ENCODE data around the gene EPB41. TPM values are rescaled to one million over a fixed set of nuclear protein-coding genes. Genes with fewer than 3 reads are reported as not detected.
"Not testable (repeated sequence)": the region's sequence is repeated elsewhere in the genome, so short reads cannot be mapped to it uniquely, and the experiment has no call there.

The EPB41 gene
- total and polyA plus RNA-seq, 2 donors, result 18.6 to 98.0 TPM

DNA sequence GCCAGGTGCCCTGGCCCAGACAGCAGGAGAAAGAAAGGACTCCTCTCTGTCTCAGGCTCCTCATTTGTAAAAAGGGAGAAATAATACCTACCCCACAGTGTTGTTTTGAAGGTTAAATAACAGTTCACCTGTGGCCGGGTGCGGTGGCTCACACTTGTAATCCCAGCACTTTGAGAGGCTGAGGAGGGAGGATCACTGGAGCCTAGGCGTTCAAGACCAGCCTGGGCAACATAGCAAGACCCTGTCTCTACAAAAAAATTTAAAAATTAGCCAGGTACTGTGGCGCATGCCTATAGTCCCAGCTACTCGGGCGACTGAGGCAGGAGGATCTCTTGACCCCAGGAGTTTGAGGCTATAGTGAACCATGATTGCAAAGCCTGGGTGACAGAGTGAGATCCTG is 211.8 kb downstream of the EPB41 start:
- no peak overlapping the region for H3K4me3 ChIP-seq (ENCODE audit: low read length in 2 of 2)
- peaks cover 8 to 15% of the 10 kb centered on the region in 2 donors for H3K4me1 ChIP-seq (ENCODE audit: control insufficient read depth in 2 of 2, insufficient read depth in 2 of 2, low read length in 2 of 2)
- peaks cover 1 to 9% of the 10 kb centered on the region in 2 donors for H3K9me3 ChIP-seq (ENCODE audit: control insufficient read depth in 2 of 2, insufficient read depth in 1 of 2, low read length in 1 of 2)
- WGBS, result 98% methylated on average over 6 of the region's 6 CpGs
- no peak overlapping the region for H3K27ac ChIP-seq (ENCODE audit: low read depth in 1 of 2, low read length in 1 of 2)
- peaks cover 47 to 75% of the 10 kb centered on the region in 2 donors for H3K27me3 ChIP-seq (ENCODE audit: control insufficient read depth in 2 of 2, insufficient read depth in 1 of 2, low read length in 1 of 2)
- no peaks in the 10 kb centered on the region for H3K36me3 ChIP-seq (ENCODE audit: control insufficient read depth in 2 of 2, insufficient read depth in 2 of 2, low read length in 1 of 2)
- no peak for DNase-seq (ENCODE audit: low read depth in 6 of 9, low spot score in 9 of 9)

DNA sequence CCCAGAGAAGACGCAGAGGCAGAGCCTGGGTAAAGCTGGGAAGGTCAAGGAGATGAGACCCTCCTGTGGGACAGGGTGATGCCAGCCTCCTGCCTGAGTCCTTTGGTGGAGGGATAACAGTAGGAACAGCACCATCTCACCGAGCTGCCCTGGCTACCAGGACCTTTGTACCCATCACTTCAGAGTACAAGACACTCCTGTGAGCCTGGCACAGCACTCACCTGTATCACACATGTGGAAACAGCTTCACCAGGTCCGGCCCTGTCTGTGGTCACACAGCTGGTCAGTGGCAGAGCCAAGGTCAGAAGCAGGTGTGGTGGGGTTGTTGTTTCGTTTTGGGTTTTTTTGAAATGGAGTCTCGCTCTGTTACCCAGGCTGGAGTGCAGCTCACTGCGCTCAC is 214.4 kb downstream of the EPB41 start:
- DNase-seq (ENCODE audit: low read depth in 6 of 9, low spot score in 9 of 9), result no peak
- H3K4me3 ChIP-seq (ENCODE audit: low read length in 2 of 2), result no peak overlapping the region
- peaks cover 5 to 6% of the 10 kb centered on the region in 2 donors for H3K4me1 ChIP-seq (ENCODE audit: control insufficient read depth in 2 of 2, insufficient read depth in 2 of 2, low read length in 2 of 2)
- 95% methylated on average over 6 of the region's 6 CpGs for WGBS
- peaks cover 1 to 4% of the 10 kb centered on the region in 2 donors for H3K9me3 ChIP-seq (ENCODE audit: control insufficient read depth in 2 of 2, insufficient read depth in 1 of 2, low read length in 1 of 2)
- no peak overlapping the region for H3K27ac ChIP-seq (ENCODE audit: low read depth in 1 of 2, low read length in 1 of 2)
- H3K36me3 ChIP-seq (ENCODE audit: control insufficient read depth in 2 of 2, insufficient read depth in 2 of 2, low read length in 1 of 2), result no peaks in the 10 kb centered on the region
- peaks cover 22 to 55% of the 10 kb centered on the region in 2 donors for H3K27me3 ChIP-seq (ENCODE audit: control insufficient read depth in 2 of 2, insufficient read depth in 1 of 2, low read length in 1 of 2)

DNA sequence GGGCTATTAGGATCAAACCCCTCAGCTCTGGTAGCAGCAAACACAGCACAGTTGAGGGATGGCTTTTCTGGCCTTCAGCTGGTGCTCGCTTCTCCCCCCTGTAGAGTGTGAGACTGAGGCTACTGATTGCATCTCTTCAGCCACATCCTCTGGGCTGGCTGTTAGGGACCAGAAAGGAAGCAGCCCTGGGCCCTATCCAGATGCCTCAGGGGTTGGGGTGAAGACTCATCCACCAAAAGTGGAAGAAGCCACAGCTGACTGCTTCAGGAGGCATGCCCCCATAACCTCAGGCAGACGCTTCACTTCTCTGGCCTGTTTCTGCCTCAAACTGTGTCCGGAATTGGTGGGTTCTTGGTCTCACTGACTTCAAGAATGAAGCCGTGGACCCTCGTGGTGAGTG is 215.5 kb downstream of the EPB41 start:
- H3K4me3 ChIP-seq (ENCODE audit: low read length in 2 of 2), result no peak overlapping the region
- no peaks in the 10 kb centered on the region for H3K4me1 ChIP-seq (ENCODE audit: control insufficient read depth in 2 of 2, insufficient read depth in 2 of 2, low read length in 2 of 2)
- no peak overlapping the region for H3K27ac ChIP-seq (ENCODE audit: low read depth in 1 of 2, low read length in 1 of 2)
- 87% methylated on average over 5 of the region's 5 CpGs for WGBS
- peaks cover 11 to 55% of the 10 kb centered on the region in 2 donors for H3K27me3 ChIP-seq (ENCODE audit: control insufficient read depth in 2 of 2, insufficient read depth in 1 of 2, low read length in 1 of 2)
- peaks cover 0 to 4% of the 10 kb centered on the region in 2 donors for H3K9me3 ChIP-seq (ENCODE audit: control insufficient read depth in 2 of 2, insufficient read depth in 1 of 2, low read length in 1 of 2)
- no peaks in the 10 kb centered on the region for H3K36me3 ChIP-seq (ENCODE audit: control insufficient read depth in 2 of 2, insufficient read depth in 2 of 2, low read length in 1 of 2)
- DNase-seq (ENCODE audit: low read depth in 6 of 9, low spot score in 9 of 9), result no peak

DNA sequence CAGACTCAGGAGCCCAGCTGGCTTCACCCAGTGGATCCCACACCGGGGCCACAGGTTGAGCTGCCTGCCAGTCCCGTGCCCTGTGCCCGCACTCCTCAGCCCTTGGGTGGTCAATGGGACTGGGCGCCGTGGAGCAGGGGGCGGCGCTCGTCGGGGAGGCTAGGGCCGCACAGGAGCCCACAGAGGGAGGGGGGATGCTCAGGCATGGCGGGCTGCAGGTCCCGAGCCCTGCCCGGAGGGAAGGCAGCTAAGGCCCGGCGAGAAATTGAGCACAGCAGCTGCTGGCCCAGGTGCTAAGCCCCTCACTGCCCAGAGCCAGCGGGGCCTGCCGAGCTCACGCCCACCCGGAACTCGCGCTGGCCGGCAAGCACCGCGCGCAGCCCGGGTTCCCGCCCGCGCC is 216.7 kb downstream of the EPB41 start:
- H3K9me3 ChIP-seq (ENCODE audit: control insufficient read depth in 2 of 2, insufficient read depth in 1 of 2, low read length in 1 of 2); H3K4me3 ChIP-seq (ENCODE audit: low read length in 2 of 2); DNase-seq (ENCODE audit: low read depth in 6 of 9, low spot score in 9 of 9); H3K4me1 ChIP-seq (ENCODE audit: control insufficient read depth in 2 of 2, insufficient read depth in 2 of 2, low read length in 2 of 2); H3K27ac ChIP-seq (ENCODE audit: low read depth in 1 of 2, low read length in 1 of 2); H3K36me3 ChIP-seq (ENCODE audit: control insufficient read depth in 2 of 2, insufficient read depth in 2 of 2, low read length in 1 of 2): not testable (repeated sequence)
- 98% methylated on average over 29 of the region's 29 CpGs for WGBS
- peaks cover 2 to 50% of the 10 kb centered on the region in 2 donors for H3K27me3 ChIP-seq (ENCODE audit: control insufficient read depth in 2 of 2, insufficient read depth in 1 of 2, low read length in 1 of 2)

DNA sequence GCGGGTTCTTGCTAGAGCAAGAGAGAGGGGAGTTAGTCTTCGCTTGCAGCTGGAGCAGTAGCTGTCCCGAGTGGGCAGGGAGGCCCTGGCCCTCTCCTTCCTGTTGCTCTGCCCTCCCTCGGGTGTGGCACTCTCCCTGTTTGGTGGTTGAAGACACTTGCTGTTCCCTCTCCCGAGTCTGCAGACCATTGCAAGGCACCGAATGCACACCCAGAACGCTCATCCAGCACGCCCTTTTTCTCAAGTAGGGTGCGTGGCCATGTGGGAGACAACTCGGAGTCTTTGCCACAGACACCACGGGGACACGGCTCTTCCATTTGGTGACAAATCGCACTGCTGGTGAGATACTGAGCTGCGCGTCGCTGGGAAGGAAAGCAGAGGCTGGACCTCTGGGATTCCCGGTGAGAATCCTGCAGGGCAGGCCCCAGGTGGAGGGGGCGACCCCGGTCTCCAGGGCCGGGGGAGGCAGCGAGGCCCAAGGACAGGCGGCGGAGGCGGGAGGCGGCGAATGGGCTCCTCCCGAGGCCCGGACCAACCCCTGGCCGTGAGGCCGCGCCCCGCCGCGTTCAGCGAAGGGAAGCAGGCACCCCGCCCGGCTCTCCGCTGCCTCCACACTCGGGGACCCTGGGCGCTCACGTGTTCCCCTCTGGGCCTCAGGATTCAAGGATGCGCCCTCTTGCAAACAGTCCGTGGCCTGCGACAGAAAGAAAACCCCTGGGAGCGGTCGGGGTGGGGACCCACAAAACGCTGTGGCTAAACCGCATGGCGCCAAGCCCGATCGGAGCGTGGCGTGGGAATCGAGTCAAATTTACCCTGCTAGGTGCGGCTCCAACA is 219.7 kb downstream of the EPB41 start:
- no peak overlapping the region for H3K4me3 ChIP-seq (ENCODE audit: low read length in 2 of 2)
- no peak for DNase-seq (ENCODE audit: low read depth in 6 of 9, low spot score in 9 of 9)
- 70% methylated on average over 55 of the region's 55 CpGs for WGBS
- H3K4me1 ChIP-seq (ENCODE audit: control insufficient read depth in 2 of 2, insufficient read depth in 2 of 2, low read length in 2 of 2), result no peaks in the 10 kb centered on the region
- no peak overlapping the region for H3K27ac ChIP-seq (ENCODE audit: low read depth in 1 of 2, low read length in 1 of 2)
- H3K9me3 ChIP-seq (ENCODE audit: control insufficient read depth in 2 of 2, insufficient read depth in 1 of 2, low read length in 1 of 2), result no peaks in the 10 kb centered on the region
- H3K27me3 ChIP-seq (ENCODE audit: control insufficient read depth in 2 of 2, insufficient read depth in 1 of 2, low read length in 1 of 2), result peaks cover 0 to 30% of the 10 kb centered on the region in 2 donors
- no peaks in the 10 kb centered on the region for H3K36me3 ChIP-seq (ENCODE audit: control insufficient read depth in 2 of 2, insufficient read depth in 2 of 2, low read length in 1 of 2)

DNA sequence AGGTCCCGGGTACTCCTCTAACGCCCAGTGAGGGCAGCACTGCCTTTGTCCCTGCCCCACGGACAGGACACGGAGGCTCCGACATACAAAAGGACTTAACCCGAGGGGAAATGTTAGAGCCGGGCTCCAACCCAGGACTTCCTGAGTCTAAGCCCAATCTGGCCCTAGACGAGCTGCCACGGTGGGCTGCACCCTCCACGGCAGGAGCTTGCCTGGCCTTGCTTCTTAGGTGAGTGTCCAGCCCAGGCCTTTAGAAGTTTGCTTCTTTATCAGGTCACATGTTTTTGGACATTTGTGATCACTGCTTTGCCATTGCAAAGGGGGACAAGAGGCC is 220.3 kb downstream of the EPB41 start:
- Histone ChIP-seq H3K9me3 (ENCODE audit: control insufficient read depth in 2 of 2, insufficient read depth in 1 of 2, low read length in 1 of 2) (no peaks in the 10 kb centered on the region), H3K27ac (ENCODE audit: low read depth in 1 of 2, low read length in 1 of 2) (no peak overlapping the region), H3K27me3 (ENCODE audit: control insufficient read depth in 2 of 2, insufficient read depth in 1 of 2, low read length in 1 of 2) (peaks cover 0 to 30% of the 10 kb centered on the region in 2 donors), H3K4me1 (ENCODE audit: control insufficient read depth in 2 of 2, insufficient read depth in 2 of 2, low read length in 2 of 2) (no peaks in the 10 kb centered on the region), H3K36me3 (ENCODE audit: control insufficient read depth in 2 of 2, insufficient read depth in 2 of 2, low read length in 1 of 2) (no peaks in the 10 kb centered on the region), H3K4me3 (ENCODE audit: low read length in 2 of 2) (no peak overlapping the region)
- 72% methylated on average over 10 of the region's 10 CpGs for WGBS
- DNase-seq (ENCODE audit: low read depth in 6 of 9, low spot score in 9 of 9), result no peak

DNA sequence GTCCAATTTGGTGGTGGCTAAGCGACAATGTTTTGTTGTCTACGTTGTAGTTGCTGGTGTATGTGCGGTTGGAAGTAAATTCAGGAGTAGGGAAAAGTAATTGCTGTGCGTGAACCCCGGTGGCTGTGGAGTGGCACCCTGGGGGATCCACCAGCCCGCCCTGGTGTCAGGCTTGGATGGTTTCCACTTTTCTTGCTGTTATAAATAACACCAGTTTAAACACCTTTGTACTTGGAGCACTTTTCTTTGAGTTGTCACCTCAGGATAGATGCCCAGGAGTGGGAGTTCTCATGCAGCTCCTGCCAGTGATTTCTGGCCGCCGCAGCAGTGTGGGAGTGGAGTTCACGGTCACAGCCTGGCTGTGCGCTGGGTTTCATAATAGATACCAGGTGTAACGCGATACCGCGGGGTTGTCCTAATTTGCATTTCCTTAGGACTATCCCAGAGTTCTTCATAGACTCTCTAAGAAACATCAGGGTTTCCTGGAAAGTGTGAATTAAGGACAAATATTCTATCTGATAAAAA is 222.1 kb downstream of the EPB41 start:
- no peaks in the 10 kb centered on the region for H3K4me1 ChIP-seq (ENCODE audit: control insufficient read depth in 2 of 2, insufficient read depth in 2 of 2, low read length in 2 of 2)
- WGBS, result 89% methylated on average over 14 of the region's 14 CpGs
- H3K36me3 ChIP-seq (ENCODE audit: control insufficient read depth in 2 of 2, insufficient read depth in 2 of 2, low read length in 1 of 2), result no peaks in the 10 kb centered on the region
- peaks cover 0 to 26% of the 10 kb centered on the region in 2 donors for H3K27me3 ChIP-seq (ENCODE audit: control insufficient read depth in 2 of 2, insufficient read depth in 1 of 2, low read length in 1 of 2)
- H3K4me3 ChIP-seq (ENCODE audit: low read length in 2 of 2), result no peak overlapping the region
- no peaks in the 10 kb centered on the region for H3K9me3 ChIP-seq (ENCODE audit: control insufficient read depth in 2 of 2, insufficient read depth in 1 of 2, low read length in 1 of 2)
- no peak for DNase-seq (ENCODE audit: low read depth in 6 of 9, low spot score in 9 of 9)
- H3K27ac ChIP-seq (ENCODE audit: low read depth in 1 of 2, low read length in 1 of 2), result no peak overlapping the region

DNA sequence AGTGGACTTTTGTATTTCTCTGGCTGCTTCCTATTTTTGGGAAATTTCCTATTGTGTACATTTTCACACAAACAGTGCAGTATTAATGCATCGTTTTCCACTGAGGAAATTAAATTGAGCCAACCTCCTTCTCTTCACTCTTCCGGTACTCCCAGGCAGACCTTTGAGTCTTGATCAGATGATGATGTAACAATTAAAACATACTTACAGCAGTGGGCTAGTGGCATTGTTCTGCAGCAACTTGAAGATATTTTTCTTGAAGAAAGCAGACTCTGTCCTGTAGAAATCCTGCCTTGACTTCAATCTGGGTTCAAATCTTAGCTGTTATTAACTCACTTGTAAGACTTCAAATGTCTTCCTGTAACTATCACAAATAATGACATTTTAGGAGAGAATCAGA is 228.3 kb downstream of the EPB41 start:
- no peaks in the 10 kb centered on the region for H3K4me1 ChIP-seq (ENCODE audit: control insufficient read depth in 2 of 2, insufficient read depth in 2 of 2, low read length in 2 of 2)
- peaks cover 25 to 29% of the 10 kb centered on the region in 2 donors for H3K36me3 ChIP-seq (ENCODE audit: control insufficient read depth in 2 of 2, insufficient read depth in 2 of 2, low read length in 1 of 2)
- H3K27me3 ChIP-seq (ENCODE audit: control insufficient read depth in 2 of 2, insufficient read depth in 1 of 2, low read length in 1 of 2), result no peaks in the 10 kb centered on the region
- H3K9me3 ChIP-seq (ENCODE audit: control insufficient read depth in 2 of 2, insufficient read depth in 1 of 2, low read length in 1 of 2), result no peaks in the 10 kb centered on the region
- H3K4me3 ChIP-seq (ENCODE audit: low read length in 2 of 2), result no peak overlapping the region
- no peak overlapping the region for H3K27ac ChIP-seq (ENCODE audit: low read depth in 1 of 2, low read length in 1 of 2)
- no peak for DNase-seq (ENCODE audit: low read depth in 6 of 9, low spot score in 9 of 9)
- WGBS, result 99% methylated on average over 2 of the region's 2 CpGs

DNA sequence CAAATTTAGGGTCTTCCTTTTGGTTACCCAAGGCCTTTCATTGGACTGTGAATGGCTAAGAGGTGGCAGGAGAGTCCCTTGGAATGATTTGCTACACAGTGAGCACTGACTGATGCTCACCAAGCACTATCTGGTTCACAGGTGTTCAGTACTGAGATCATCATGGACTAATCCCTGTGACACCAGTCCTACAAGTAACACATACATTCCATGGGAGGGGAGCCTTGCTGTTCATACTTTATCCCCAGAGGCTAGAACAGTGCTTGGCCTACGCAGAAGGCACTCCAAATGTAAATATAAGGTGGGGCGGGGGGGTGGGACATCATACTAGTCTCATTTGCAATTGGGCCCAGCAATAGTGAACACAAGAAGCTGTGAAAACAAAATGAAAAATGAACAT is 229.8 kb downstream of the EPB41 start:
- no peaks in the 10 kb centered on the region for H3K27me3 ChIP-seq (ENCODE audit: control insufficient read depth in 2 of 2, insufficient read depth in 1 of 2, low read length in 1 of 2)
- H3K9me3 ChIP-seq (ENCODE audit: control insufficient read depth in 2 of 2, insufficient read depth in 1 of 2, low read length in 1 of 2), result no peaks in the 10 kb centered on the region
- no peak overlapping the region for H3K4me3 ChIP-seq (ENCODE audit: low read length in 2 of 2)
- H3K27ac ChIP-seq (ENCODE audit: low read depth in 1 of 2, low read length in 1 of 2), result no peak overlapping the region
- no peaks in the 10 kb centered on the region for H3K4me1 ChIP-seq (ENCODE audit: control insufficient read depth in 2 of 2, insufficient read depth in 2 of 2, low read length in 2 of 2)
- 100% methylated on average over 2 of the region's 2 CpGs for WGBS
- H3K36me3 ChIP-seq (ENCODE audit: control insufficient read depth in 2 of 2, insufficient read depth in 2 of 2, low read length in 1 of 2), result peaks cover 39 to 44% of the 10 kb centered on the region in 2 donors
- no peak for DNase-seq (ENCODE audit: low read depth in 6 of 9, low spot score in 9 of 9)

All from thymus (tissue), 11 donors.